Osteoblast (primary cell): Measurements from ENCODE around the gene ATXN7L3. TPM values are rescaled to one million over a fixed set of nuclear protein-coding genes. Genes with fewer than 3 reads are reported as not detected.

ENCODE experiments used
- DNase-seq: peaks from one replicate; pipeline ENCODE4 v3.0.0; 2011; ENCODE audit warnings: low spot score, mixed read lengths; ENCODE audit not compliant: insufficient read length; ENCODE audit errors: missing footprints
- H2AFZ ChIP-seq: 2 replicates; pipeline ENCODE4 v1.6.0; 2011; ENCODE audit warnings: mild to moderate bottlenecking, low read length
- H3K27ac ChIP-seq: 2 replicates; pipeline ENCODE4 v1.5.1; 2011; ENCODE audit warnings: mild to moderate bottlenecking, low read depth, low read length, moderate library complexity
- H3K27me3 ChIP-seq: 2 replicates; pipeline ENCODE4 v1.6.0; 2012; ENCODE audit warnings: mild to moderate bottlenecking, control low read depth, inconsistent platforms, low read length, moderate library complexity; ENCODE audit not compliant: insufficient read depth
- H3K36me3 ChIP-seq: 2 replicates; pipeline ENCODE4 v1.5.1; 2011; ENCODE audit warnings: mild to moderate bottlenecking, low read length, control low read depth, moderate library complexity; ENCODE audit not compliant: insufficient read depth
- H3K4me1 ChIP-seq: 2 replicates; pipeline ENCODE4 v1.5.1; 2011; ENCODE audit warnings: mild to moderate bottlenecking, low read length, control low read depth, moderate library complexity; ENCODE audit not compliant: insufficient read depth
- H3K4me2 ChIP-seq: 2 replicates; pipeline ENCODE4 v1.6.0; 2011; ENCODE audit warnings: mild to moderate bottlenecking, low read length; ENCODE audit not compliant: insufficient read depth
- H3K4me3 ChIP-seq: fragments of 200-600 bp; sonication (generic); 3 replicates; pipeline ENCODE4 v1.5.1; 2012; ENCODE audit warnings: mild to moderate bottlenecking, low read length, inconsistent platforms; ENCODE audit not compliant: insufficient read depth
- H3K79me2 ChIP-seq: 2 replicates; pipeline ENCODE4 v1.6.0; 2012; ENCODE audit warnings: mild to moderate bottlenecking, low read length, control low read depth, inconsistent platforms; ENCODE audit not compliant: insufficient read depth
- H3K9me3 ChIP-seq: 2 replicates; pipeline ENCODE4 v1.5.1; 2011; ENCODE audit warnings: low read depth, low read length, control low read depth
- H4K20me1 ChIP-seq: 2 replicates; pipeline ENCODE4 v1.6.0; 2012; ENCODE audit warnings: mild to moderate bottlenecking, low read length, control low read depth; ENCODE audit not compliant: insufficient read depth
- CTCF ChIP-seq: IDR thresholded peaks from 2 replicates; pipeline ENCODE4 v1.5.1; 2011; ENCODE audit warnings: mild to moderate bottlenecking, low read depth, low read length, moderate library complexity; ENCODE audit errors: extremely low read depth
- total RNA-seq: library from RNA; depleted of rRNA; stranded (reverse); fragments of >200 nt; gene quantifications from 2 replicates; pipeline ENCODE4 v1.2.3, GENCODE V29; 2012

ATXN7L3 gene
- total RNA-seq, 1 donor = 38.4 TPM

GRCh38 chr17:44233582-44233981 lies 33.9 kb upstream of the ATXN7L3 start:
- TF ChIP-seq CTCF = no peak
- Histone ChIP-seq H3K4me3 (no peak overlapping the region), H3K4me2 (no peak overlapping the region), H3K36me3 (no peaks in the 10 kb centered on the region), H3K4me1 (peaks cover 6% of the 10 kb centered on the region), H3K79me2 (no peaks in the 10 kb centered on the region), H3K27me3 (peaks cover 3% of the 10 kb centered on the region), H2AFZ (no peak overlapping the region), H3K27ac (no peak overlapping the region), H4K20me1 (no peaks in the 10 kb centered on the region), H3K9me3 (no peaks in the 10 kb centered on the region)
- no peak for DNase-seq

DNA sequence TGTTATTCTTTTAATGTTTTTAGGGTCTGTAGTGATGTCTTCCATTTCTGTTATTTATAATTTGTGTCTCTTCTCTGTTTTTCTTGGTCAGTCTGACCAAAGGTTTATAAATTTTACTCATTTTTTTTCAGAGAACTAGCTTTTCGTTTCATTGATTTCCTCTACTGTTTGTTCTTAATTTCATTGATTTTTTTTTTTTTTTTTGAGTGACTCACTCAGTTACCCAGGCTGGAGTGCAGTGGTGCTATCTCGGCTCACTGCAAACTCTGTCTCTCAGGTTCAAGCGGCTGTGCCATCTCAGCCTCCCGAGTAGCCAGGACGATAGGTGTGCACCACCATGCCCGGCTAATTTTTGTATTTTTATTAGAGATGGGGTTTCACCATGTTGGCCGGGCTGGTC lies 32.4 kb upstream of the ATXN7L3 start:
- Histone ChIP-seq H3K4me1 (peaks cover 6% of the 10 kb centered on the region), H2AFZ (no peak overlapping the region), H3K27ac (no peak overlapping the region), H4K20me1 (no peaks in the 10 kb centered on the region), H3K4me3 (no peak overlapping the region), H3K36me3 (no peaks in the 10 kb centered on the region), H3K27me3 (peaks cover 3% of the 10 kb centered on the region), H3K79me2 (no peaks in the 10 kb centered on the region), H3K4me2 (no peak overlapping the region), H3K9me3 (no peaks in the 10 kb centered on the region)
- no peak for DNase-seq
- TF ChIP-seq CTCF = no peak

GRCh38 chr17:44230140-44230539 lies 30.5 kb upstream of the ATXN7L3 start:
- H4K20me1 ChIP-seq = no peaks in the 10 kb centered on the region
- no peak overlapping the region for H3K27ac ChIP-seq
- no peak for TF ChIP-seq CTCF
- peaks cover 3% of the 10 kb centered on the region for H3K27me3 ChIP-seq
- no peak overlapping the region for H3K4me2 ChIP-seq
- H2AFZ ChIP-seq = no peak overlapping the region
- DNase-seq = no peak
- no peak overlapping the region for H3K4me3 ChIP-seq
- H3K79me2 ChIP-seq = no peaks in the 10 kb centered on the region
- H3K36me3 ChIP-seq = no peaks in the 10 kb centered on the region
- H3K4me1 ChIP-seq = peaks cover 4% of the 10 kb centered on the region
- no peaks in the 10 kb centered on the region for H3K9me3 ChIP-seq

GRCh38 chr17:44229090-44229489 lies 29.4 kb upstream of the ATXN7L3 start:
- H3K4me2 ChIP-seq = no peak overlapping the region
- peaks cover under 1% of the 10 kb centered on the region for H3K4me1 ChIP-seq
- no peak for DNase-seq
- no peak overlapping the region for H3K4me3 ChIP-seq
- no peak overlapping the region for H2AFZ ChIP-seq
- H3K27me3 ChIP-seq = peaks cover 3% of the 10 kb centered on the region
- no peaks in the 10 kb centered on the region for H4K20me1 ChIP-seq
- H3K27ac ChIP-seq = no peak overlapping the region
- TF ChIP-seq CTCF = no peak
- no peaks in the 10 kb centered on the region for H3K9me3 ChIP-seq
- no peaks in the 10 kb centered on the region for H3K36me3 ChIP-seq
- no peaks in the 10 kb centered on the region for H3K79me2 ChIP-seq
